IMR-90 (cell line): ENCODE data around the gene MTHFD2L.

Experiments
- BHLHE40 ChIP-seq: fragments of 150-350 bp; IDR thresholded peaks from 2 replicates; pipeline ENCODE4 v1.6.1; 2016; ENCODE audit warnings: mild to moderate bottlenecking, low read depth, low read length
- CEBPB ChIP-seq: IDR thresholded peaks from 2 replicates; pipeline ENCODE4 v1.6.1; 2012; ENCODE audit warnings: low read depth, low read length, improper control_type of control experiment
- CTCF ChIP-seq: conservative IDR thresholded peaks from 2 replicates; pipeline ENCODE4 v1.5.1; 2012; ENCODE audit warnings: mild to moderate bottlenecking, low read depth, low read length, improper control_type of control experiment
- FOS ChIP-seq: fragments of 150-350 bp; IDR thresholded peaks from 2 replicates; pipeline ENCODE4 v1.6.1; 2016; ENCODE audit warnings: low read depth, low read length
- MAZ ChIP-seq: IDR thresholded peaks from 2 replicates; pipeline ENCODE4 v1.6.1; 2012; ENCODE audit warnings: low read depth, mild to moderate bottlenecking, low read length, improper control_type of control experiment, moderate library complexity, borderline replicate concordance
- MXI1 ChIP-seq: IDR thresholded peaks from 2 replicates; pipeline ENCODE4 v1.6.1; 2012; ENCODE audit warnings: low read depth, mild to moderate bottlenecking, low read length, moderate library complexity, borderline replicate concordance
- POLR2A ChIP-seq: IDR thresholded peaks from 2 replicates; pipeline ENCODE4 v1.6.1; 2012; ENCODE audit warnings: mild to moderate bottlenecking, low read depth, low read length
- RCOR1 ChIP-seq: IDR thresholded peaks from 2 replicates; pipeline ENCODE4 v1.6.1; 2012; ENCODE audit warnings: mild to moderate bottlenecking, low read length, improper control_type of control experiment; ENCODE audit not compliant: insufficient replicate concordance

DNA sequence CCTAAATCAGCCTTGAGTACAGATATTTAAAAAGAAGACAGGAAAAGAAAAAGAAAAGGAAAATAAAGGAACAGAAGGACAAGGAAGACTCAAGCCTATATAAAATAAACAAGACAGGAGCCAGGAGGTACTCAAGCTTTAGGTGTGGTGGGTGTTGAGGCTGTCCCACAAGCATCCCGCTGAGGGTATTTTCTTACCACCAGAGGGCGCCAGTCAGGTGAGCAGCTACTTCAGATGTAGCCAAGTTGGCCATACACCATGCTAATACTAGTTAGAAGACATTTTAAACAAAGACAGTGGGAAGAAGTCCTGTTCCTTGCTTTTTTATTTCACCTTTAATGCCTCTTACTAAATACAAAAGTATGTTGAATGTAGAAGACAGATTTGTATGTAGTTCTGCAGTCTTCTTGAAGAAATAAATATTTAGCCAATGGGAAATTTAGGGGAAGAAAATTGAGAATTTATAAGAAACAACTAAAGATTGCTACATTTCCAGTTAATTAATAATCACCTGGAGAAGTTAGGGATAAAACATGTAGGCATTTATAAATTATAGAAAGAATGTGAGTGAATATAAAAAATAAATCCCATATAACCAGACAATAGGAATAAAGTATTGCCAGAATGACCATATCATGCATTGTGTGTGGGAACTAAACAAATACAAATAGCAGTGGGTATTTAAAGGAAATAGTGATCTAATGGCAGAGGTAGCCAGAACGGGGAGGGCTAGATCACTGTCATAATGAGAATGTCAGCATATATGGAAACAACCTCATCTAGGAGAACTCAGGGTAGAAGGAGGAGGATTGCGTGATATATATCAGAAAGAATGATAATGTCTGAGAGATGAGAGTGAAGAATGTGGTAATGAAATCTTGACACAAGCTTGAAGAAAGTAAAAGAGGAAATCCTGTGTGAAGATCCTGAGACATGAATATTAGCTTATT, 71.0 kb downstream of the MTHFD2L start:
- TF ChIP-seq CTCF (peak; percentile 65), MXI1 (no peak), POLR2A (no peak), MAZ (no peak), FOS (no peak), CEBPB (no peak), RCOR1 (no peak), BHLHE40 (no peak)
